GM19099 (cell line): ENCODE results near the gene FAM240A.

Experiments
- POLR2A ChIP-seq: IDR thresholded peaks from 3 replicates; pipeline ENCODE4 v1.6.1; 2011; ENCODE audit warnings: low read depth; ENCODE audit not compliant: insufficient read length; ENCODE audit errors: extremely low read depth

The FAM240A gene

DNA sequence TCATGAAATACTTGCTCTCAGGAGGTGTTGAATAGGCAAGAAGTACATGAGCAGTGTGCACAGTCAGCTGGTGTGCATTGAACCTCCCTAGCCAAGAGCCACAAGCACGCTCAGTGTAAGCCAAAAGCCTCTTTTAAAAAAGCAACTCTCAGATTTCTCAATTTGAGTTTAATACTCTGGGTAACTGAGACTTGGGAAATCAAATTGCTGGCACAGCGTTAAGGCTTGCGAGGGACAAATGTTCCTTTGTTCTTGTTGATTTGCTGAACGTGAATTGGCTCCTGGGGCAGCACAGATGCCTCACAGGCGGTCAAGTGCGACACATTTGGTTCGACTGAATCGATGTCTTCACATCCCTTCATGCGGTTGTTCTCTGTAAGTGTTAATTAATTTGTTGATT lies at the start of gene FAM240A:
Gene FAM240A (plus strand): TSS at position 202 of the 400 bp plus-strand sequence. CDS start 159 bp downstream, at position 361.
- no peak for TF ChIP-seq POLR2A

DNA sequence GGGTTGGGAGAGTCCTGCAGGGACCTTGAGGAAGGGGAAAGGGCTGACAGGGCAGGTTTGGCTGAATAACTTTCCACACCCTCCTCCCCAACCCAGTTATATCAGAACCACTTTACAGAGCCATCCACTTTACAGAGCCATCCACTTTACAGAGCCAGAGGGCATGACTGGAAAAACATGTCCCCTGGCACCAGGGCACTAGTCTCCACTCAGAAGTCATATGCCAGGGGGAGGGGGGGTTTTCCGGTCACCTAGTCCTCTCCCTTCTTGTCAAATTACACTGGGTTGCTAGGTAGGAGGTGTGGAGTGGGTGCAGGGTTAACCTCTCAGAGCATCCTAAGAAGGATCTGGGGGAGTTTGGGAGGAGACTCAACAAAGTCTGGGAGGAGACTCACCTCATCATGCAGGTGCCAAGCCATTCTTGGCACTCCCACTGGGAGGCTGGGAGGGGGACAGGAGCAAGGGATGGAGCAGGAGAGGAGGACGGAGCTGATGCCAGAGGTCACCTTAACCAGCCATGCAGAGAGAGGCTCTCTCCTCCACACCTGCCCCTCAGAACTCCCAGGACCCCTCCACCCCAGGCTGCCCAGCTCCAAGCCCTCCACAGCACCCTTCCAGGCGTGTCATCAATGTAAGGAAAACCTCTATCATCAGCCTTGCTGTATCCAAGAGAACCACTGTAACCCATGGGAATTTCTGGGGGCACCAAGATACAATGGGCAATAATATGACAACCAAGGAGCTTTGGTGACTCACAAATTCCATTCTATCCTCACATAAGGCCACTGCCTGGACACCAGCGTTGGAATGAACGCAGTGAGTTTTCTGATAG lies 47.9 kb upstream of the FAM240A start:
- TF ChIP-seq POLR2A: no peak

DNA sequence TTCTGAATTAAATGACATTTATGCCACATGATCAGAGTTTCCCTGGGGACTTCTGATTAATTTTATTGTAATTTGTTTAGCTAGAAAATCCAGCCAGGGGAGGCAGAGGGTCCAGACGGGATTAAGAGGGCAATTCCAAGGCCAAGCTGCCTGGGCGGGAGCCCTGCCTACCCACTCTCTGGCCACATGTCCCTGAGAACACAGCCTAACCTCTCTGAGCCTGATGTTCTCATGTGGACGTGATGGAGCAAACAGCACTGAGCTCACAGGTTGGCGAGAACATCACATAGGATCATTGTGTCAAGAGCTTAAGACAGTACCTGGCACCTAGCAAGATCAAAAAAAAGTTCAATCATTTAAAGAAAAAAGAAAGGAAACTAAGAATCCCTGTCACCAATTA lies 47.2 kb upstream of the FAM240A start:
- TF ChIP-seq POLR2A: no peak

DNA sequence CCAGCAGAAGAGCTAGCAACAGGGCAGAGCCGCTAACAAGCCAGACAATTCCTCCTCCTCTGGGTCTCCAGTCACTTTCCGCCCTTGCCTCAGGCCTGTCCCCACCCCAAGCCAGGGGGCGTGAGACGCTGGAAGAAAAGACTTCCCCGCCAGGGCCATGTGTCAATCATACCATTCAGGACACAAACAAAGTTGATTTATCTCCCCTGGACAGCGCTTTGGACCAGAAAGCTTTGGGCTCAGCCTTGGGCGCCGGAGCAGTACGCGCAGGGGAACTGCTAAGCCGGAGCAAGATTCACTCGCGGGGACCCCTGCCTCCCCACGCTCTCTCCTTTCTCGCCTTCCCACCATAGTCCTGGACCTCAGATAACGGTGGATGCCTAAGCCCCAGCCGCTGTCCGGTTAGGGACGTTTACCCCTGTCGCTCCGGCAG lies 46.7 kb upstream of the FAM240A start:
- no peak for TF ChIP-seq POLR2A

DNA sequence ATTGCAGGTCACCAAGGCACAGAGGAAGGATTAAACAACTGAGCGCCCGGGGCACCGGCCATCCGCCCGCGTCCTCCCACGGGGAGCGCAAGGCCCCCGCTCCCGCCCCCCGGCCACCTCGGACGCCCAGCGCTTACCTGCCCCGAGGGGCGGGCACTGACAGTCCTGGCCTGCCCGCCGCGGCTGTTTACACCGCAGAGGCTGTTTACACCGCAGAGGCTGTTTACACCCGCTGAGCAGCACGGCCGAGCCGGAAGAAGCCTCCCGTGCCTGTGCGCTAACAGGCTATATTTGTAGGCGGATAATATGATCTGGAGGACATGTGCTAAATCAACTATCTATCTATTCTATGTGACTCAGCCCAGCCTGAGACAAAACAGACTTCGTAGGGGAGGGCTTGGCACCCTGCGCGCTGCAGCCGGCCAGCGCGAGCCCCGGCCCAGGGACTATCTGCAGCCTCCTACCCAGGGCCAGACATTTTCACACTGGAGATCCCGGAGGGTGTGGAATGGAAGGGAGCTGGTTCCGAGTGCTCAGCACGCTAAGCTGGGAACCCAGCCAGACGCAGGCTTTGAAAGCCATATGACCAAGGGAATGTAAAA lies 46.2 kb upstream of the FAM240A start, which contains the start of gene LRRC2:
Gene LRRC2 (minus strand): TSS at position 263 of the 602 bp plus-strand sequence. CDS start 14,711 bp downstream, outside the sequence.
- TF ChIP-seq POLR2A: no peak

DNA sequence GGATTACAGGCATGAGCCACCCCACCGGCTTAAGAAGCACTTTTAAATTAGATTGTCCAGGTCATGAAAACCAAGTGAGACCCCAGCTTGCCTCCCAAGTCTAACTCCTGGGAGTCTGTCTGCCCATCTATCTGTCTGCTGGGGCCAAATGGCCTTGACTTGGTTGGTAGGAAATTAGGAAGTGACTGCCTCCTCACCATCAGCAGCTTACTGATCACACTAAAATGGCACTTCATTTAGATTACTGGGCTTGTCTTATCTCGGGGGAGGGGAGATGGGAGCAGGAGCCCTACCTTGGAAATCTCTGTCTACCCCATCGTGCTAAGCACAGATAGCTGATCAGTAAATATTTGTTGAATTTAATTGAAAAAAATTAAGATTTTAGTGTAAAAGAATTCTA lies 40.6 kb upstream of the FAM240A start:
- no peak for TF ChIP-seq POLR2A

DNA sequence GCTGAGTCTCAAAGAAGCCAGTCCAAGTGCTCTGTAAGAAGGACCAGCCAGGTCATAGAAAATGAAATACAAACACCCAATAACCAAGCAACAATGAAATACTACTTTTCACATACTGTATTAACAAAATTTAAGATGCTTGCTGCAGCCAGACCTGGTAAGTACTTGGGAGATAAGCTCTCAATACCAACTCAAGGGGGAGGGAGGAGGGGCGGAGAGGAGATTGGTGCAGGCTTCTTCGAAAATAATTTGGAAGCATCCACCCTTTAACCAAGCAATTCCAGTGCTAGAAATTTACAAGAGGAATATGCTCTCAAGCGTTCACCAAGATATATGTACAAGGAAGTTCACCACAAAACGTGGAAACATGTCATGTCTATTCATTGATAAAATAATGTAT lies 38.6 kb upstream of the FAM240A start:
- TF ChIP-seq POLR2A: no peak

DNA sequence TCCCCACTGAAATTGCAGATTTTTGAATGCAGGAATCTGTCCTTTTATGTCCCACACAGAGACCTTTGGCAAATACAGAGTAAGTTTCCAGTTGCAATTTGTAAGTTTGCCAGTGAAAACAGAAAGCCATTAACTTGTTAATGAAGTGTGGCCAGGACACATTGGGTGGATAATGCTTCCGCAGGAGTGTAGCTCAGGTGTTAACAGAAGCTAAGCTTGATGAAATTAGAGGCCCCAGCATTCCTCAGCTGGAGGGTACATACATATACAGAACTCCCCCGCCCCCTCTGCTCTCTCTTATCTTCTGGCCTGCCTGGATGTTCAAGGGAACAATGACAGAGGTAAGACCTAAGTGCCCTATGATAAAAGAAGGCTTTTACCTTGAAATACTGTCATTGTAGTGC lies 38.1 kb upstream of the FAM240A start:
- no peak for TF ChIP-seq POLR2A

DNA sequence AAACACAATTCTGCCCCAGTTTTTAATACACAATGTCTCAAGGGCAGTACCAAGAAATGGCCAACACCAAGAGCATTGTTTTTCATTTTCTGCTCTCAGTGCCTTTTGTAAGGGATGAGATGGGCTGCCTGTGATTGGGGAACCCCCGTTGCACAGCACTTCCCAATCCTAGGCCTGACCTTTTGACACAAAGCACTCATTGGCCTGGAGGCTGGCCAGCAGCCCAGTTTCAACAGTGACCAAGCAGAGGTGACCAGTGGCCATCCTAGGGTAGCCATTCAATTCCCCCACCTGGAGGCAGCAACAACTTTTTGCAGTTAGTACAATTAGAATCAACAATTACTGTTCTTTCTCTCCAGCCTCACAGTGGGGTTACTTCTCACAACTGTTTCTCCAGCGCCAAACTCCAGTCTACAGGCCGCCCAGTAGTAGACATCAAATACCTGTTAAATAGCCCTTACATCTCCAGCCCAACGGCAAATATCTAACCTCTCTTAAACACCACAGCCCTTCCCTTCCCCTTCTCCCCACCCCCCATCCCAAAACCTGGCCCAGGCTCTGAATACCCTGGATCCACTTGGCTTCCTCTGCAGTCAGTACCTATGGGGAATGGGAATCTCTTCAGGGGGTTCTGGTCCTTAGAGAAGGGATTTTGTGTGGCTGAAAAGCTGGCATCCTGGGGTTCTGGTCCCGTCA lies 37.3 kb upstream of the FAM240A start:
- TF ChIP-seq POLR2A: no peak

DNA sequence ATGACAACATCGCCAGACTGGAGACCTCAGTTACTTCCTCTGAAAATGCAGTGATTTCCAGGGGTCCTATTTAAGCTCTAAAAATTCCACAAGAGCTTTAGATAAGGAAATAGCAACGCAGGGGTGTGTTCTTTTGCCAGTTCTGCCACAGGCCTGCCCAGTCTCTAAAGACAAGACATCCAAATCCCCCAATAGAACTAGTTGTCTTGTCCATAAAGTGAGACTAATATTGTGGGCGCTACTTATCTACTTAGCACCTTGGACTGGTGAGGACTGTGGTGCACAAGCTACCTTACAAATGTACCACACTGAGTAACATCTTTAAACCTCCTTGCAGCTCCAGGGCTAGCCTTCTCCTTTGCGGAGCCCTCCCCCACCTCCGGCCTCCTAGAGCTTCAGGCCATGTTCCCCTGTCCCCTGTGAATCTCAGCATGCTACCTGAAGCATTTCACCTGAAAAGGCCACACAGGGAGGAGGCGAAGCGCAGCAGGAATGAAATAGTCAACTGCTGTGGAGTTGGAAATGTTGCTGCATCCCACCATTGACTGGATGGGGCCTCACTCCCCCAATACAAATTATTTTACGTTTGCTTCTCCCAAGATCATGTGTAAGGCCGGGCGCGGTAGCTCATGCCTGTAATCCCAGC lies 36.6 kb upstream of the FAM240A start:
- no peak for TF ChIP-seq POLR2A

DNA sequence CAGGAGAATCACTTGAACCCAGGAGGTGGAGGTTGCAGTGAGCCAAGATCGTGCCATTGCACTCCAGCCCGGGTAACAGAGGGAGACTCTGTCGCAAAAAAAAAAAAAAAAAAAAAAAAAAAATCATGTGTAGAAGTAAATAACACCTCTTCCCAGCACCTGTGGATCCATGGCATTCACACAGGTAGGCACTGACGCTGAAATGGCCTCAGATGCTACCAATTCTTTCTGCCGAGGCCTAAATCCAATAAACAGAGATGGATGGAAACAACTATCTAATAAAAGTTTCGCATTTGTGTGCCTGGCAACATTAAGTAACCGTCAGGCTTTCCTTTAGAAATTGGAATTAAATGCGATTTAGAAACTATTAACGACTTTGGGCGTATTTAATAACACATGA lies 35.9 kb upstream of the FAM240A start:
- TF ChIP-seq POLR2A: no peak

DNA sequence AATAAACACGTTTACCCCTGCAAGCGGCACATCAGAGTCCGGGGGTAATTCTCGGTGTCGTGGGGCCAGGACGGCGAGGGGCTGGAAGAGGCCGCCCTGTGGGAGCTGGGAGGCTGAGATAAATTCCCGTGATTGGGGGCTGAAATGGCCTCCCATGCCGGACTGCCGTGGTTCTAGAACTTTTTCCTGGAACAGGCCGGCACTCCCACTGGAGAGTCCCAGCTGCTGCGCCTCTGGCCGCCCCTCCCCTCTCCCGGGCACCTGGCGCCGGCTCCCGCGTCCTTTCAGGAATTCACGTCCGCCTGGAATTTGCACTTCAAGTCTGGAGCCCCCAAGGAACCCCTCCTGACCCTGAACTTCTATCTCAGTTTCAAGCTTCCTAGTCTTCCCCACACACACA lies 35.4 kb upstream of the FAM240A start:
- TF ChIP-seq POLR2A: no peak

DNA sequence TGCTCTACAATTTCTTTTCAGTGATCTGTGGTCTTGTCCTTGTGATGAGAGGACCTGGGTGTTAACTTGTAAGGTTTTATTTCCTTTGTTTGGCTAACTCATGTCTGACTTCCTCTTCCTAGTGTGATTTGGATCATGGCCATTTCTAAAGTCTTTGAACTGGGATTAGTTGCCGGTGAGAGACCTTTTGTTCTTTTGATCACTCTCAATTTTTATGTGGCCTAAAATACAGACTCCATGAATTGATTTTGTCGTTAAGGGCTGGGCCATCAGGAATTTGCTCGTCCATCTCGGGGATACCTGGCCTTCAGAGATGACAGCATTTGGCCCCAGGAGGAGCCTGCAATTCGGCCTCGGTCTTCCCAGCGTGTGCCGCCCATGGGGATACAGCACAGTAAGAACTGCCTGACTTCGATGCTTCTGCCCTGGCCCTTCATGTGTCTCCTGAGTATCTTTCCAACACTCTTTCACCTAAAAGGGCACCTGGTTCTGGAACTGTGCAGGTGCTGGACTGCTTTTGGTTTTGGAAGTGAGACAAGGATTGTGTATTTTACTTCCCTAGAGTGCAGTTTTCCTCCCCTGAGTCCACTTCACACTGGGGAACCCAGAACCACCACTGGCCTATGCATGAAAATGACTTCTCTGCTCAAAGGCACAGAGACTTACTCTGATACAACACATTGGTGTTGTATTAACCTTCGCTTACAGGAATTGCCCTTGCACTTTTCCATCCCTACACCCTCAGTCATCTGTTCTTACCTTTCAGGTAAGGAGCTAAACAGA lies 33.2 kb upstream of the FAM240A start:
- TF ChIP-seq POLR2A: no peak

DNA sequence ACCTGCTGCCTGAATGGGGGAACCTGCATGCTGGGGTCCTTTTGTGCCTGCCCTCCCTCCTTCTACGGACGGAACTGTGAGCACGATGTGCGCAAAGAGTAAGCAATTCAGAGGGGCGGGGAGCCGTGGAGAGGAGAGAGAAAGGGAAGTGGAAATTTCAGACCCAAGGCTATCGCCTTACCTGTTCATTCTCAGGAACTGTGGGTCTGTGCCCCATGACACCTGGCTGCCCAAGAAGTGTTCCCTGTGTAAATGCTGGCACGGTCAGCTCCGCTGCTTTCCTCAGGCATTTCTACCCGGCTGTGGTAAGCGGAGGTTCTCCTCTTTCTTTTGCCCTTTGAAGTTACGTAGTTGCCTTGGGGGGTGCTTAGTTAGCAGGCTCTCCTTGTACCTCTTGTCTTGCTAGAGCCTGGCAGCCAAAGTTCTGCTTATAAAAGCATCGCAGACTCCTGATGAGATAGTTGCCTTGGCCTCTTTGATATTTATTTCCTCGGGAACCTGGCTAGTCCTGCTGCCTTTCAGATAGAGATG lies 32.5 kb upstream of the FAM240A start:
- TF ChIP-seq POLR2A: no peak
